ENCODE results near the gene SIPA1. TPM values are rescaled to one million over a fixed set of nuclear protein-coding genes. Genes with fewer than 3 reads are reported as not detected.

The SIPA1 gene
- polyA plus RNA-seq, 1 experiment: 11.4 TPM

DNA sequence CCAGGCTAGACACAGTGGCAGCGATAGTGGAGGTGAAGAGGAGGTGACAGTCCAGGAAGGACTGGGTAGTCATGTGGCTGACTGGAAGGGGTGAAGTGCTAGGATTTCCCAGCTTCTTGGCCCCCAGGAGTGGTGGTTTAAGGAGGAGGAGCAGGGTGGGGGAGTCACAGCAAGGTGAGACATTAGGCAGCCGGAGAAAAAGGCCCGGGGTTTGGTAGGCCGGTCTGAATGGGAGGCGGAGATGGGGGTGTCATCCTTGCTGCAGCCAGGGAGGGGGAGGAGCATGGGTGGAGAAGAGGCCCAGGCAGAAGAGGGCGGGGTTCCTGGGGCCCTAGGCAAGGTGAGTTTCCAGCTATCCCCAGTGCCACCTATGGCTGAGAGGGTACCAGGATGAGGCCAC, 6.1 kb downstream of the SIPA1 start:
- DNase-seq (ENCODE audit: low read depth, low spot score): no peak
- CTCF ChIA-PET: interaction anchor here (1.0 kb wide), 1 partner anchor 9 kb away, joined by 3 read pairs; no protein-coding TSS in a partner anchor
- TF ChIP-seq CTCF (IDR thresholded peaks at IDR 0.05; ENCODE audit: low read depth, low read length): no peak
- Histone ChIP-seq H3K4me3 (ENCODE audit: low read depth, low read length) (no peak overlapping the region), H3K27ac (ENCODE audit: low read depth, low read length) (no peak overlapping the region), H3K27me3 (ENCODE audit: control insufficient read depth, insufficient read depth, low read length) (no peaks in the 10 kb centered on the region), H3K9me3 (ENCODE audit: control insufficient read depth, insufficient read depth, low read length) (peaks cover 8% of the 10 kb centered on the region; the same call in 1 of the 2 replicates)
- POLR2A ChIA-PET: interaction anchor here (1.5 kb wide), 1 partner anchor 19 kb away, joined by 4 read pairs; the partner anchor contains the start of gene RELA

DNA sequence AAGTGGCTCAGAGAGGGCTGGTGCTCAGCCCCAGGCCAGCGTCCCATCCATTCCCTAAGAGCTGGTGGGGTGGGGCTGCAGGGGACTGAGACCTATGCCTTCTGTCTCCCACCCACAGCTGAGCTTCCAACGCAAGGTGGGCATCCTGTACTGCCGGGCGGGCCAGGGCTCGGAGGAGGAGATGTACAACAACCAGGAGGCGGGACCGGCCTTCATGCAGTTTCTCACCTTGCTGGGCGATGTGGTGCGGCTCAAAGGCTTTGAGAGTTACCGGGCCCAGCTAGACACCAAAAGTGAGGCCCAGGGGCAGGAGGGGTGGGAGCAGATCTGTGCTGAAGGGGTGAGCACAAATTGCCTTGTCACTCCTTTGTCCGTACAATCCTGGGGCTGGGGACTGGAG, 6.9 kb downstream of the SIPA1 start:
- POLR2A ChIA-PET: interaction anchor here (0.5 to 1.1 kb wide), 2 partner anchors 126 to 214 kb away, joined by 3 read pairs; no protein-coding TSS in a partner anchor

GRCh38 chr11:65645710-65646109, 7.8 kb downstream of the SIPA1 start:
- Histone ChIP-seq H3K27me3 (ENCODE audit: control insufficient read depth, insufficient read depth, low read length) (no peaks in the 10 kb centered on the region), H3K27ac (ENCODE audit: low read depth, low read length) (no peak overlapping the region), H3K9me3 (ENCODE audit: control insufficient read depth, insufficient read depth, low read length) (peaks cover 8% of the 10 kb centered on the region; the same call in 1 of the 2 replicates), H3K4me3 (ENCODE audit: low read depth, low read length) (no peak overlapping the region)
- ChIA-PET CTCF (no interaction called here), POLR2A (interaction anchor here (0.7 to 1.5 kb wide), 3 partner anchors 8 to 213 kb away, joined by 3 to 4 read pairs (median 3); partner anchors contain the start of genes PCNX3 and SIPA1)
- DNase-seq (ENCODE audit: low read depth, low spot score): no peak
- TF ChIP-seq CTCF (IDR thresholded peaks at IDR 0.05; ENCODE audit: low read depth, low read length): no peak

More for the DNA sequence above, 6.9 kb downstream of the SIPA1 start:
- CTCF ChIA-PET: no interaction called here
- Histone ChIP-seq H3K4me3 (ENCODE audit: low read depth, low read length) (no peak overlapping the region), H3K27ac (ENCODE audit: low read depth, low read length) (no peak overlapping the region), H3K27me3 (ENCODE audit: control insufficient read depth, insufficient read depth, low read length) (no peaks in the 10 kb centered on the region), H3K9me3 (ENCODE audit: control insufficient read depth, insufficient read depth, low read length) (peaks cover 8% of the 10 kb centered on the region; the same call in 1 of the 2 replicates)
- no peak for DNase-seq (ENCODE audit: low read depth, low spot score)
- TF ChIP-seq CTCF (IDR thresholded peaks at IDR 0.05; ENCODE audit: low read depth, low read length): no peak

- no peaks in the 10 kb centered on the region for H3K27me3 ChIP-seq (ENCODE audit: control insufficient read depth, insufficient read depth, low read length)
- no peak for DNase-seq (ENCODE audit: low read depth, low spot score)
- no peak overlapping the region for H3K4me3 ChIP-seq (ENCODE audit: low read depth, low read length)
- no peak overlapping the region for H3K27ac ChIP-seq (ENCODE audit: low read depth, low read length)
- no peak for TF ChIP-seq CTCF (IDR thresholded peaks at IDR 0.05; ENCODE audit: low read depth, low read length)
- ChIA-PET CTCF (no interaction called here), POLR2A (interaction anchor here (1.5 kb wide), 1 partner anchor 8 kb away, joined by 4 read pairs; the partner anchor contains the start of gene SIPA1)
- H3K9me3 ChIP-seq (ENCODE audit: control insufficient read depth, insufficient read depth, low read length): peaks cover 8% of the 10 kb centered on the region; the same call in 1 of the 2 replicates
These were observed 8.5 kb downstream of the SIPA1 start for GRCh38 chr11:65646288-65646957.
